CD4-positive, CD25-positive, alpha-beta regulatory T cell (primary cell): ENCODE data around the gene PPP2R2B. TPM values are rescaled to one million over a fixed set of nuclear protein-coding genes. Genes with fewer than 3 reads are reported as not detected.

ENCODE experiments used
- ATAC-seq, 2 donors: fragments of 150-1000 bp; cut with Tn5 transposase; one replicate each; pipeline ENCODE4 v1.10.0; 2021; ENCODE audit warnings: low read depth in 2 of 2, moderate number of reproducible peaks in 2 of 2, moderate library complexity in 1 of 2
- DNase-seq, 3 donors: peaks; one replicate each; pipeline versions ENCODE4 v3.0.0 to v3.0.0-alpha.2; 2012 to 2022; ENCODE audit warnings: mixed read lengths in 1 of 3
- H3K27ac ChIP-seq: one replicate; pipeline ENCODE4 v1.7.0; 2013; ENCODE audit warnings: mild to moderate bottlenecking, low read length; ENCODE audit not compliant: insufficient read depth, poor library complexity, severe bottlenecking
- H3K27me3 ChIP-seq: one replicate; pipeline ENCODE4 v1.7.0; 2013; ENCODE audit warnings: low read length; ENCODE audit not compliant: control insufficient read depth, insufficient read depth
- H3K36me3 ChIP-seq: one replicate; pipeline ENCODE4 v1.7.0; 2013; ENCODE audit warnings: mild to moderate bottlenecking, low read length, moderate library complexity; ENCODE audit not compliant: control insufficient read depth, insufficient read depth
- H3K4me1 ChIP-seq: 2 replicates; pipeline ENCODE4 v1.7.0; 2013; ENCODE audit warnings: mild to moderate bottlenecking, low read length; ENCODE audit not compliant: insufficient read depth, control insufficient read depth, poor library complexity, severe bottlenecking
- H3K4me3 ChIP-seq: one replicate; pipeline ENCODE4 v1.7.0; 2013; ENCODE audit warnings: low read depth, mild to moderate bottlenecking, low read length, moderate library complexity
- H3K9me3 ChIP-seq, 2 experiments: 1 replicate in 1 of 2; 2 replicates in 1 of 2; pipeline ENCODE4 v1.7.0; 2013; ENCODE audit warnings: low read length in 2 of 2, mild to moderate bottlenecking in 1 of 2, moderate library complexity in 1 of 2; ENCODE audit not compliant: control insufficient read depth in 2 of 2
- H3K27ac Mint-ChIP-seq, 3 donors: one replicate each; pipeline ENCODE4 v1.8.0; 2020 to 2022; ENCODE audit warnings: mild to moderate bottlenecking in 3 of 3, mixed read lengths in 3 of 3, moderate library complexity in 2 of 3
- H3K27me3 Mint-ChIP-seq: one replicate; pipeline ENCODE4 v1.8.0; 2022; ENCODE audit warnings: mild to moderate bottlenecking, mixed read lengths
- H3K36me3 Mint-ChIP-seq: one replicate; pipeline ENCODE4 v1.8.0; 2020; ENCODE audit warnings: mixed read lengths
- H3K4me1 Mint-ChIP-seq, 4 donors: one replicate each; pipeline ENCODE4 v1.8.0; 2020 to 2022; ENCODE audit warnings: mixed read lengths in 4 of 4, mild to moderate bottlenecking in 1 of 4
- H3K4me3 Mint-ChIP-seq, 4 donors: one replicate each; pipeline ENCODE4 v1.8.0; 2020 to 2022; ENCODE audit warnings: mild to moderate bottlenecking in 4 of 4, mixed read lengths in 4 of 4, moderate library complexity in 3 of 4
- H3K9me3 Mint-ChIP-seq, 7 donors: one replicate each; pipeline ENCODE4 v1.8.0; 2020 to 2022; ENCODE audit warnings: mixed read lengths in 7 of 7, mild to moderate bottlenecking in 3 of 7, moderate library complexity in 2 of 7
- polyA plus RNA-seq, 4 donors: library from polyadenylated mRNA; unstranded; fragments of 300-500 nt; fragmentation: Illumina TruSeq; gene quantifications; one replicate each; pipeline ENCODE4 v1.2.3, GENCODE V29; 2021
- total RNA-seq: library from RNA; stranded (reverse); gene quantifications from one replicate; pipeline ENCODE4 v1.2.3, GENCODE V29; 2022

PPP2R2B gene
- total and polyA plus RNA-seq, 5 donors from 2014 or later, result 6.1 to 16.7 (median 14.5) TPM

DNA sequence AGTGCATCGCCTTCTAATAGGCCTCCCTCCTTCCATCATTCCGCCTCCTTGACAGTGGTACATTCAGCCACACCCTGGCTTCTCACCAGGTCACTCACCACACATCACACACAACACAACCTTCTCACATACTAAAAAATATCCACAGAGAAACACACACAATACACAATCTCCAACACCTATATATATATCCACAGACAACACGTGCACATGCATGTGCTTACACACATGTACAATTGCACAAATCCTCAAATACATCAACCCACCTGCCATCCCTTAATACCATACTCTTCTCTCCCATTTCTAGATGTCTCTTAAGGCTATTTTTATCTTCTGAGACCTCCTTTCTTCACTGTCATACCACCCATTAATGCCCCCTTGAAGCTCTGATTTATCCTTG lies 57.6 kb downstream of the PPP2R2B start:
- H3K9me3 ChIP-seq, result no peaks in the 10 kb centered on the region
- no peaks in the 10 kb centered on the region for H3K4me1 ChIP-seq
- Mint-ChIP-seq H3K9me3 (peaks cover 0 to 3% (median 0%) of the 10 kb centered on the region in 7 donors), H3K4me3 (no peak overlapping the region), H3K27ac (no peak overlapping the region), H3K4me1 (peaks cover 0 to 3% (median 0%) of the 10 kb centered on the region in 4 donors), H3K27me3 (no peaks in the 10 kb centered on the region), H3K36me3 (no peaks in the 10 kb centered on the region)
- no peak overlapping the region for H3K4me3 ChIP-seq
- H3K27me3 ChIP-seq, result no peaks in the 10 kb centered on the region
- no peak for ATAC-seq
- H3K36me3 ChIP-seq, result no peaks in the 10 kb centered on the region
- H3K27ac ChIP-seq, result no peak overlapping the region
- DNase-seq, result no peak

DNA sequence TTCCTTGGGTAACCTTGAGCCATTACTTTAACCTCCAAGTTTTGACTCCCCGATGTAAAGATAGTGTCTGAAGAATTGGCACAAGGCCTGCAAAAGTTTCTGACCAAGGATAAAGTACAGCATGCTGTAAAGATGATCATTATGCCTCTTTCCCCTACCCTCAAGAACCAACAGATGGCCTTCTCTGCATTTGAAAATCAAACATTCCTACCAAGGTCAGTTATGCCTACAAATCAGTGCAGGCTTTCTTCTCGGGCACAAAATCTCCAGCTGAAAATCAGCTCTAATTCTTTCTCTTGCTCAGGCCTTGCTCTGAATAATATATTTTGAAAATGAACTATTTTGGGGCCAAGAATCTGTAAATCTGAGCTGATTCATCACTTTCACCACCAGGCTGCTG lies 59.7 kb downstream of the PPP2R2B start:
- no peak overlapping the region for H3K4me3 Mint-ChIP-seq
- Histone ChIP-seq H3K27ac (no peak overlapping the region), H3K9me3 (no peaks in the 10 kb centered on the region), H3K27me3 (no peaks in the 10 kb centered on the region), H3K4me1 (no peaks in the 10 kb centered on the region), H3K4me3 (no peak overlapping the region), H3K36me3 (no peaks in the 10 kb centered on the region)
- DNase-seq (no peak), ATAC-seq (no peak)
- H3K4me1 Mint-ChIP-seq, result peaks cover 0 to 12% (median 6%) of the 10 kb centered on the region in 4 donors
- H3K36me3 Mint-ChIP-seq, result no peaks in the 10 kb centered on the region
- no peaks in the 10 kb centered on the region for H3K9me3 Mint-ChIP-seq
- no peak overlapping the region for H3K27ac Mint-ChIP-seq
- H3K27me3 Mint-ChIP-seq, result no peaks in the 10 kb centered on the region

DNA sequence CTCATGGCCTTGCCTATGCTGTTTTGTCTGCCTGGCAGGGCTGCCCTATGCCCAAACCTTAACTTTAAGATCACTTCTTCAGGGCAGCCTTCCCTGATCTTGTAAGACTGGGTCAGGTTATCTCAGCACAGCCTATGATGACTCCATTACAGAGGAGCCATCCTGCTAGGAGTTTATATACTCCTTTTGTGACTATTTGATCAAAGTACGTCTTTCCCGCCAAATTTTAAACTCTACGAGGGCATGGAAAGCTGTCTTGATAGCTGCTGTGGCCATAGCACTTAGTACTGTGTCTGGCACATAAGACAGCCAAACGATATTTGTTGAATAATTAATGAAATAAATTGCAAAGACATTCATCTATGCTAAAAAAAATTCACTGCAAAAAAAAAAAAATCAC lies 60.6 kb downstream of the PPP2R2B start:
- Mint-ChIP-seq H3K9me3 (no peaks in the 10 kb centered on the region), H3K27me3 (no peaks in the 10 kb centered on the region), H3K4me1 (peaks cover 0 to 18% (median 6%) of the 10 kb centered on the region in 4 donors), H3K36me3 (no peaks in the 10 kb centered on the region), H3K4me3 (no peak overlapping the region), H3K27ac (no peak overlapping the region)
- Histone ChIP-seq H3K27me3 (no peaks in the 10 kb centered on the region), H3K4me1 (no peaks in the 10 kb centered on the region), H3K36me3 (no peaks in the 10 kb centered on the region), H3K27ac (no peak overlapping the region), H3K9me3 (no peaks in the 10 kb centered on the region), H3K4me3 (no peak overlapping the region)
- no peak for DNase-seq
- ATAC-seq, result no peak

DNA sequence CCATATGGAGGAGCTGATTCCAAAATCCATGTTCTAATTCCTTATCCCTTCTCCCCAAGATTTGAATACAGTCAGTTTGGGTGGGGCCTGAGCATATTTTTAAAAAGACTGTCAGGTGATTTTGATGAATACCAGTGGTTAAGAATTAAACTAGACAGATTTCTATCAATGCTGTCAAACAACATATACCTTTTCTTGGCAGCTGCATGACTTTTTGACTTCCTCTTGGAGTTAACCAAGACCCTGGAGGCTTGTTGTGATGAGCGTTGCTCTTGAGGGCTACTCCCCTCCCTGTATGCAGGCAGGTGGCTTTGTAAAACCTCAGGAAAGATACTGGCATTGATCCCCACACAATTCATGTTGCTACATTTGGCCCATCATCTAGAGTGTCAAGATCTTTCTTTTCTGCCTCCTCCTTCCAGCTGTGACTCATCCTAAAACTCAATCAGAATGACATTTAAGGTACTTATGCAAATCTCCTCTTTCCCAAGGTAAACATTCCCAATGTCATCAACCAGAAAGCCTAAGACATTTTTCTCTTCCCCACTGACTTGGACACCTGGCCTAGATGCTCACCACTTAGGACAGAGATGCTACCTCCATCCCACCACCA lies 61.7 kb downstream of the PPP2R2B start:
- H3K4me3 ChIP-seq, result no peak overlapping the region
- H3K36me3 ChIP-seq, result no peaks in the 10 kb centered on the region
- Mint-ChIP-seq H3K4me1 (peaks cover 0 to 18% (median 6%) of the 10 kb centered on the region in 4 donors), H3K27me3 (no peaks in the 10 kb centered on the region), H3K9me3 (no peaks in the 10 kb centered on the region), H3K36me3 (no peaks in the 10 kb centered on the region), H3K4me3 (no peak overlapping the region), H3K27ac (no peak overlapping the region)
- DNase-seq, result no peak
- no peaks in the 10 kb centered on the region for H3K4me1 ChIP-seq
- no peaks in the 10 kb centered on the region for H3K9me3 ChIP-seq
- no peaks in the 10 kb centered on the region for H3K27me3 ChIP-seq
- no peak for ATAC-seq
- H3K27ac ChIP-seq, result no peak overlapping the region

DNA sequence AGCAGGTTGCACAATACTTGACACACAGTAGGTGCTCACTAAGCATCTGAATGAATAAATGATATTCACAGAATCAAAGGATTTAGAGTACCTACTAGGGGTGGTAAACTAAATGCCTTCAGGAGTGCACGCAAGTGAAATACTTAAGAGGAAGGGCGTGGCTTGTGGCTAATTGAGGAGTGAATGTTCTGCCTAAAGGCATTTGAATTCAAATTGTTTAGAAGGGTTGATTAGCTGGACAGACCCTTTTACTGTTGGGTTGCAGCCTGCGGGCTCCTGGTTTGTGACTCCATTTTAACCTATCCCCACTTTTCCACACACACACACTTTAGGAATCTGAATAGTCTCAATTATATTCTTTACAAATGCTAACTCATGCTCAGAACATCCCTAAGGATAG lies 63.1 kb downstream of the PPP2R2B start:
- no peaks in the 10 kb centered on the region for H3K9me3 ChIP-seq
- no peaks in the 10 kb centered on the region for H3K36me3 Mint-ChIP-seq
- ATAC-seq (no peak), DNase-seq (no peak)
- H3K27ac Mint-ChIP-seq, result no peak overlapping the region
- H3K4me3 Mint-ChIP-seq, result no peak overlapping the region
- no peaks in the 10 kb centered on the region for H3K9me3 Mint-ChIP-seq
- H3K36me3 ChIP-seq, result no peaks in the 10 kb centered on the region
- H3K27ac ChIP-seq, result no peak overlapping the region
- no peaks in the 10 kb centered on the region for H3K27me3 ChIP-seq
- H3K4me1 Mint-ChIP-seq, result peaks cover 0 to 18% (median 6%) of the 10 kb centered on the region in 4 donors
- no peaks in the 10 kb centered on the region for H3K4me1 ChIP-seq
- no peak overlapping the region for H3K4me3 ChIP-seq
- H3K27me3 Mint-ChIP-seq, result no peaks in the 10 kb centered on the region

DNA sequence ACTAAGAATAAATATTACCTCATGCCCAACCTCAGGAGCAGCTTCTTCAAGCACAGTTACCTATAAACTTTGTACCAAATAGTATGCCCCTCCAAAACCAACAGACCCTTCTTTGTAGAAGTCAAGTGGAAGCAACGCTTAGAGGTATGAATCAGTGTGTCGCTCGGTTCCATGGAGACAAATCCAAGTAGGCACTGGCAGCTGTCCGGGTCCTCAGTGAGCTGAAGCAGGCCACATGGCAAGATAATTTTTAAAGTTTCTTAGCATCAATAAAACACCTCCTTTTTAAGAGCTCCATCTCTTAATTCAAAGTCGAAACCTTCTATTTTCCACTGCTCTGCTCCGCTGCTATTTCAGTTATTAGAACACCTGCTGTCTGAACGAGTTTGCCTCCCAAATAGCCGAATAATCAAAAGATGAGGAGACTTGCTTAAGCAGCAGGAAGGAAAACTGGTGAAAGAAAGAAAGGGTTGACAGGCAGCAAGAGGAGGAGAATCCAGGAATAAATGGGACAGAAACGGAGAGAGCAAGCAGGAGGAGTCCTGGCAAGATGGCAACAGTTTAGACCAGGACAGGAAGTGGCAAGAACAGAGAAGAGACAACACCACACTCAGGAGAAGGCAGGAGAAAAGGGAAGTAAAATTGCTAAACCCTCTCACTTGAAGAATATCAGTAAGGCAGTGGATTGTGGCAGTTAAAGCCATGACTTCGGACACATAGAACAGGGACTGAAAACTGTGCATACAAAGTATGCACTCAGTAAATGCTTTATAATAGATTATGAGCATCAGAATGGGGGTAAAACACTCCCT lies 65.0 kb downstream of the PPP2R2B start:
- Mint-ChIP-seq H3K36me3 (no peaks in the 10 kb centered on the region), H3K27ac (no peak overlapping the region), H3K9me3 (no peaks in the 10 kb centered on the region), H3K4me1 (peaks cover 0 to 18% (median 6%) of the 10 kb centered on the region in 4 donors), H3K27me3 (no peaks in the 10 kb centered on the region), H3K4me3 (no peak overlapping the region)
- Histone ChIP-seq H3K4me3 (no peak overlapping the region), H3K27ac (no peak overlapping the region), H3K27me3 (no peaks in the 10 kb centered on the region), H3K36me3 (no peaks in the 10 kb centered on the region), H3K4me1 (no peaks in the 10 kb centered on the region), H3K9me3 (no peaks in the 10 kb centered on the region)
- no peak for ATAC-seq
- DNase-seq, result no peak

DNA sequence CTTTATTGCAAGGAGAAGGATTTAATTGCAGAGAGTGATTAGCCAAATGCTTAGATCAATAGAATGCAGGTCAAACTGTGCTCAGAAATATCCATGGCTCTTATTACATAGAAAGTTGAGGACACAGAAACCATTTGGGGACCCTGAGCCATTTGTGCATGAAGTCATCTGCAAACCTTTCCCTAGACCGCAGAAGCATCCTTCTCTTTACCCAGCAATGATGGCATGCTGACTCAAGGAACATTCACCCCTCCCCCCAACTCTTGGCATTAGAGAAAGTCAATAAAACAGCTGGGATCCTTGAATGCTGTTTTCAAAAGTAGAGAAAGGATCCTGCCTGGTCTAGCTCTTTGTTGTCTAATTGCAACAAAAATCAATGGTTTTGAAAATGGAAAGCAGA lies 73.5 kb downstream of the PPP2R2B start:
- Mint-ChIP-seq H3K27ac (no peak overlapping the region), H3K4me3 (no peak overlapping the region), H3K36me3 (no peaks in the 10 kb centered on the region), H3K27me3 (no peaks in the 10 kb centered on the region), H3K4me1 (no peaks in the 10 kb centered on the region), H3K9me3 (no peaks in the 10 kb centered on the region)
- Histone ChIP-seq H3K36me3 (no peaks in the 10 kb centered on the region), H3K4me3 (no peak overlapping the region), H3K9me3 (no peaks in the 10 kb centered on the region), H3K27ac (no peak overlapping the region), H3K27me3 (no peaks in the 10 kb centered on the region), H3K4me1 (no peaks in the 10 kb centered on the region)
- DNase-seq, result no peak
- ATAC-seq, result no peak
